ENCODE results near the gene CUEDC1. TPM values are rescaled to one million over a fixed set of nuclear protein-coding genes. Genes with fewer than 3 reads are reported as not detected.
A peak's percentile ranks its signal among the peaks of the same experiment; 100 is the strongest.

The CUEDC1 gene
- total and polyA plus RNA-seq, 9 of the 15 experiments (the other 6 are each of a cell fraction or from before 2014, with no cell fraction given), result 0.20 to 4.1 (median 1.6) TPM; not detected in 1

GRCh38 chr17:57939797-57940196, 15.4 kb downstream of the CUEDC1 start (continued):
- TF ChIP-seq, protein P1, sequence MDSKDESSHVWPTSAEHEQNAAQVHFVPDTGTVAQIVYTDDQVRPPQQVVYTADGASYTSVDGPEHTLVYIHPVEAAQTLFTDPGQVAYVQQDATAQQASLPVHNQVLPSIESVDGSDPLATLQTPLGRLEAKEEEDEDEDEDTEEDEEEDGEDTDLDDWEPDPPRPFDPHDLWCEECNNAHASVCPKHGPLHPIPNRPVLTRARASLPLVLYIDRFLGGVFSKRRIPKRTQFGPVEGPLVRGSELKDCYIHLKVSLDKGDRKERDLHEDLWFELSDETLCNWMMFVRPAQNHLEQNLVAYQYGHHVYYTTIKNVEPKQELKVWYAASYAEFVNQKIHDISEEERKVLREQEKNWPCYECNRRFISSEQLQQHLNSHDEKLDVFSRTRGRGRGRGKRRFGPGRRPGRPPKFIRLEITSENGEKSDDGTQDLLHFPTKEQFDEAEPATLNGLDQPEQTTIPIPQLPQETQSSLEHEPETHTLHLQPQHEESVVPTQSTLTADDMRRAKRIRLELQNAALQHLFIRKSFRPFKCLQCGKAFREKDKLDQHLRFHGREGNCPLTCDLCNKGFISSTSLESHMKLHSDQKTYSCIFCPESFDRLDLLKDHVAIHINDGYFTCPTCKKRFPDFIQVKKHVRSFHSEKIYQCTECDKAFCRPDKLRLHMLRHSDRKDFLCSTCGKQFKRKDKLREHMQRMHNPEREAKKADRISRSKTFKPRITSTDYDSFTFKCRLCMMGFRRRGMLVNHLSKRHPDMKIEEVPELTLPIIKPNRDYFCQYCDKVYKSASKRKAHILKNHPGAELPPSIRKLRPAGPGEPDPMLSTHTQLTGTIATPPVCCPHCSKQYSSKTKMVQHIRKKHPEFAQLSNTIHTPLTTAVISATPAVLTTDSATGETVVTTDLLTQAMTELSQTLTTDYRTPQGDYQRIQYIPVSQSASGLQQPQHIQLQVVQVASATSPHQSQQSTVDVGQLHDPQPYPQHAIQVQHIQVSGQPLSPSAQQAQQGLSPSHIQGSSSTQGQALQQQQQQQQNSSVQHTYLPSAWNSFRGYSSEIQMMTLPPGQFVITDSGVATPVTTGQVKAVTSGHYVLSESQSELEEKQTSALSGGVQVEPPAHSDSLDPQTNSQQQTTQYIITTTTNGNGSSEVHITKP (IDR thresholded peaks at IDR 0.05; ENCODE audit: partially characterized antibody), result peak; percentile 57
- TF ChIP-seq HNRNPL (IDR thresholded peaks at IDR 0.05; ENCODE audit: low read depth, low read length) (no peak), SPI1 (IDR thresholded peaks at IDR 0.05; ENCODE audit: borderline replicate concordance, low read depth, low read length) (peak; percentile 97), CC2D1A (IDR thresholded peaks at IDR 0.05) (no peak), CBFA2T3 (IDR thresholded peaks at IDR 0.05) (peak; percentile 35; the same call in 1 of the 2 replicates), TFAP4 (CRISPR knock-in tag; IDR thresholded peaks at IDR 0.05; ENCODE audit: borderline replicate concordance) (peak; percentile 57; the same call in 1 of the 2 replicates), C11orf30 (IDR thresholded peaks at IDR 0.05; ENCODE audit: low read depth) (peak; percentile 25; the same call in 1 of the 2 replicates), ZNF644 (tag; IDR thresholded peaks at IDR 0.05; ENCODE audit: low read depth) (no peak), CTBP1 (IDR thresholded peaks at IDR 0.05; ENCODE audit: borderline replicate concordance) (0 out of 2 replicates have a peak, but pooled peaks have one; percentile 34), ZNF740 (CRISPR knock-in tag; IDR thresholded peaks at IDR 0.05) (peak; percentile 92), ZNF740 (tag; IDR thresholded peaks at IDR 0.05) (peak in 1 of 2 experiments; percentile 71; a peak in 1 of 4 replicates), CBFB (CRISPR knock-in tag; IDR thresholded peaks at IDR 0.05) (no peak), YBX1 (IDR thresholded peaks at IDR 0.05) (no peak), NFE2 (IDR thresholded peaks at IDR 0.05; ENCODE audit: low read depth) (peak; percentile 73)
